Activated T-helper 9 cell treated with anti-CD3 and anti-CD28 coated beads, Interleukin-2, amount 50 U/mL, for 16 hours (primary cell): ENCODE measurements around the gene C13orf42.

Source experiments
- DNase-seq: peaks from one replicate; pipeline ENCODE4 v3.0.0-alpha.2; 2020; ENCODE audit warnings: low read depth

Gene C13orf42

DNA sequence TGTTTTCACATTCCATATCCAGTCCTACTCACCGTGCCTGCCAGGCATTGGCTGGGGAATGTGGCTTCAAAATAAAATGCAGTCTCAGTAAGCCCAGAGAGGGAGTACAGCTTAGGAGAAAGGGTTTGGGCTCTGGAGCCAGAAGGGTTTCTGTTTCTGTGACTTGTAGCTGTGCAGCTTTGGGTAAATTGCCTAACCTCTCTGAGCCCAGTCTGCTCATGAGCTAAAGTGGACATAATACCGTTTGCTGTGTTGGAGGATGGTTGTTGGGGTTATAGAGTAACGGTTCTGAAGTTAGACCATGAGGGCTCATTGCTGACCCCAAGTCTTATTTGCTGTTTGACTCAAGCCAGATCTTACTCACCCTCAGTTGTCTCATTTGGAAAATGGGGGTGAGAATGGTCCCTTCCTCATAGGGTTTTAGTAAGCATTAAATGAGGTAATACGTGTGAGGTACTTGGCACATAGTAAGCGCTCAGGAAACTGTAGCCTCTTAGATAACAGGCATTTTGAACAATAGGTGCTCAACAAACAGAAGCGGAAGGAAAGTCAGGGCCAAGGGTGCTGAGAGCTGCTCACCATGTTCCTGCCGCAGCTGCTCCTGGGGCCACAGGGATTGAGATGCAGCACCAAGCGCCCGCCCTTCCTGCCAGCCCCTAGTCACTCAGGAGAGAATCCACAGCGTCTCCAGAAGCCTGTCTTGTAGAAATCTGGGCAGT is 45.5 kb downstream of the C13orf42 start:
- DNase-seq = no peak

GRCh38 chr13:51064753-51065152 is 46.3 kb downstream of the C13orf42 start:
- DNase-seq = no peak

GRCh38 chr13:51063909-51064308 is 47.2 kb downstream of the C13orf42 start:
- no peak for DNase-seq

- no peak for DNase-seq
Measured at GRCh38 chr13:51058461-51059167, 52.5 kb downstream of the C13orf42 start.

DNA sequence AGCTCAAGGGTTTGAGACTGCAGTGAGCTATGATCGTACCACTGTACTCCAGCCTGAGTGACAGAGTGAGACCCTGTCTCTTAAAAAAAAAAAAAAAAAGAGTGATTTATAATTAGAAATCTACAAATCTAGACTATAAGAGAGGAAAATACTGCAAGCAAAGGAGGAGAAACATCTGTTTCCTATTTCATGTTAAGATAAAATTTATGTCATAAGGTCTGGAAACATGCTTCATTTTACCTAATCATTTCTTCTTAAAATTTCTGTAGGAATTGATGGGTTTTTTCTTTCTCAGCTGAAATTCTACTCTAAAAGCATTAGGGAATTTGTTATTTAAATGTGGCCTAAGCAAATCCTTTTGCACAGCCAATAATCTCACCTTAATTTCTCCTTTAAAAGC is 53.2 kb downstream of the C13orf42 start:
- DNase-seq = no peak

DNA sequence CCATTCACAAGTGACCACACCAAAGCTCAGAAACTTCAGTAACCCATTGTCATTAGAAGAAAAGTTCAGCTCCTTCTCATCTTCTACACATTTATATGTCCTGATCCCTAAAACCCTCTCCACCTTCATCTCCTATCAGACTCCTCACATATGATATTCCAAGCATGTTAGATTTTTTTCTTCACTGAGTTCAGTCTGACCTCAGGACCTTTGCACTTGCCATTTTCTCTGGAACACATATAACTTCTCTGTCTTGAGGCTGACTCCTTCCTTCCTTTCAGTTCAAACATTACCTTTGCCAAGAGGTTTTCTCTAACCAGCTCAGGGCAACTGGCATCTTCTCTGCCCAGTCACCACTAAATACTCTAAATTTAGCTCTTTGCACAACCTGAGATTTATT is 54.1 kb downstream of the C13orf42 start:
- no peak for DNase-seq

GRCh38 chr13:51052581-51052980 is 58.5 kb downstream of the C13orf42 start:
- DNase-seq = no peak

- DNase-seq = no peak
Measured at GRCh38 chr13:51050021-51050830, 60.8 kb downstream of the C13orf42 start.

- no peak for DNase-seq
Measured at GRCh38 chr13:51048616-51049015, 62.5 kb downstream of the C13orf42 start.

DNA sequence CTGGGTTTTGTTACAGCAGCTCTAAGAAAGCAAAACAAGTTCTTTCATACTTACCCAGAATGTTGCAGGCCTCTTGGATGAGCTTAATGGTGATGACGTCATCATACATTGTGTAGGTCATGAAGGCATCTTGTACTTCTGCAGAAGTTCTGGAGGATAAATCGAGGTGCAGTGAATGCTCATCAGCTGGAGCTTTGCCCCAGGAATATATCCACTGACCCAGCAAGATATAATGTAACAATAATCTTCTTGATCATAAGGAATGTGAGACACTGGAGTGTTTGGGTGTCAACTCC is 63.0 kb downstream of the C13orf42 start:
- DNase-seq = no peak

DNA sequence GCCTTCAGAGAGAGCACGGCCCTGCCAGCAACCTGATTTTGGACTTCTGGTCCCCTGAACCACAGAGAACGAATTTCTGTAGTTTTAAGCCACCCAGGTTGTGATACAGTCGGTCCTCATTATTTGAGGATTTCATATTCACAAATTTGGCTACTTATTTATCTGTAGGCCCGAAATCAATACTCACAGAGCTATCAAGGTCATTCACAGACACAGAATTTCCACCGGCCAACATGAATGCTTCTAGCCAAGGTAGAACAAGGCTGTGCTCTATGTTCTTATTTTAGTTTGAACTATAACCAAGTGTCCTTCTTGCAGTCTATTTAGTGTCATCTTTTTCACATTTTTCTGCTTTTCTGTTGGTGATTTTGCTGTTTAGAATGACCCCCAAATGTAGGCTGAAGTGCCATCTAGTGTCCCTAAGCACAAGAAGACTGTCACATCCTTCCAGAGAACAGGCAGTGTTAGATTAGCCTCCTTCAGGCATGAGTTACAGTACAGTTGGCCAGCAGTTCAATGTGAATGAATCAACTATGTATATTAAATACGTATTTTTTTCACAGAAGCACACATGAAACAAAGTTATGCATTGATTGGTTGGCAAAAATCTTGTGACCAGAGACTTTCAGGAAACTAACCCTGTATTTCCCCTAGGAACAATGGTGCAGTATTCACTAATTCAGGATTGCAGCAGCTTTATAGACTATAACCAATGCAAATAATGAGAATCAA is 63.5 kb downstream of the C13orf42 start:
- no peak for DNase-seq

- DNase-seq = no peak
Measured at GRCh38 chr13:51045451-51045850, 65.6 kb downstream of the C13orf42 start.

GRCh38 chr13:51044023-51044665 is 66.9 kb downstream of the C13orf42 start:
- no peak for DNase-seq

DNA sequence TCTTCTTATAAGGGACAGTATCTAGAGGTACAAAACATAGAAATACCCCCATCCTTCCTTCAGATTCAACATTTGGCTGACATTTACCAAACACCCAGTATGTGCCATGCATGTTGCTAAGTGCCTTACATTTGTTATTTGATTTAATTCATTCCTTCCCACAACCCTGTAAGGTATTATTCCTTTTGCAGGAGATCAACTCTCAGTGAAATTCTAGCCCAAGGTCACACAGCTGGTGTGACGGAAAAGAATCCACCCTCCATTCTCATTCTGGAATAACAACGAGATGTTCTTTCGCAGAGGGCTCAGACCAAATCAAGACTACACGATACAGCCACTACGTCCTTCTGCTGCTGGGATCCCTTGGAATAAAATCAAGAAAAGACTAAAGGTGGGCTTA is 67.8 kb downstream of the C13orf42 start:
- DNase-seq = no peak

GRCh38 chr13:51041710-51042109 is 69.4 kb downstream of the C13orf42 start:
- DNase-seq = no peak

GRCh38 chr13:51041126-51041525 is 69.9 kb downstream of the C13orf42 start:
- DNase-seq = no peak

- DNase-seq = no peak
Measured at GRCh38 chr13:51040431-51040830, 70.6 kb downstream of the C13orf42 start.

DNA sequence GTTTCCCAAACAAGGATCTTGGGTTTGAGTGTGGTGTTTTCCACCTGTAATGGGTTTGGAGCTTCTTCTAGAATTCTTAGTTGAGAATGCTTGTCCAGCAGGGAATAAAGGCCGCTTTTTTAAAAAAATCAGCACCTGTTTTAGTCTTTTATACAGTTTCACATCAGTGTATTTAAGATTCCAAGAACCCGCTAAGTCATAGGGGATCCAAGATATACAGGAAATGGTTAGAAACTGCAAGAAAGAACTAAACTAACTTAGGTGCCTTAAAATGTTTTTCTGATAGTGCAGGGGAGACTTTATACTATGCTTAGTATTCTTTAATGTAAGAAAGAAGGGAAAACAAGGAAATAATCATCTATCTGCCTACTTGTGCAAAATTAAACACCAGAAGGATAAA is 74.7 kb downstream of the C13orf42 start:
- DNase-seq = no peak

DNA sequence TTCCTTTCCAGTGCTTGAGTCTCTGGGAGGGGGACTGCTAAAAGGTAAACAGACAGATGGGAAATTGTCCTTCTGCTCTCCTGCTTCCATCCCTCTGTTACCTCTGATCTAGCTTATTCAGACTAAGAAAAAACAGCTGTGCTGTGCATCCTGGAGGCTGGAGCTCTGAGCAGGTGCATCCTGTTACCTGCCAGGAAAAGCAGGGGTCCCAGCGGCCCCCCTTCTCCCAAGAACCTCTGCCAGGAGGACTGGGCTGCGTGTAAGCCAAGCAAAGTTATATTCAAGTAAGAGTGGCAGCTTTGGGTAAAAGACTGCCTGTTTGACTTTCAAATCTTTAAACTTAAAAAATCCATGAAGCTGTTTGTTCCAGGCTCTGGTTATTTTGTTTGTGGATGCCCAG is 75.1 kb downstream of the C13orf42 start:
- DNase-seq = no peak

- no peak for DNase-seq
Measured at GRCh38 chr13:51035469-51035868, 75.6 kb downstream of the C13orf42 start.

- DNase-seq = no peak
Measured at GRCh38 chr13:51034906-51035305, 76.2 kb downstream of the C13orf42 start.
